SK-N-SH treated with all-trans-retinoic acid at 6 μM for 48 hours (cell line): ENCODE measurements around the gene SYTL1.

ENCODE experiments used
- ATAC-seq: fragments of 200-7000 bp; cut with Tn5 transposase; 3 replicates; pipeline ENCODE4 v1.9.1; 2020; ENCODE audit warnings: mild to moderate bottlenecking, moderate library complexity
- ARNTL ChIP-seq: fragments of 450-650 bp; formaldehyde crosslinking; IDR thresholded peaks from 2 replicates; pipeline ENCODE4 v1.5.0; 2020; ENCODE audit warnings: low read depth, mild to moderate bottlenecking, moderate library complexity, borderline replicate concordance
- BACH2 ChIP-seq: fragments of 250-450 bp; sonication (Bioruptor Pico); IDR thresholded peaks from 2 replicates; pipeline ENCODE4 v1.9.0; 2021; ENCODE audit warnings: mild to moderate bottlenecking, borderline replicate concordance
- CSRNP3 ChIP-seq: fragments of 250-450 bp; sonication (Bioruptor Pico); IDR thresholded peaks from 2 replicates; pipeline ENCODE4 v1.5.1; 2021; ENCODE audit warnings: mild to moderate bottlenecking, moderate library complexity
- ESRRG ChIP-seq: fragments of 250-450 bp; sonication (Bioruptor Pico); IDR thresholded peaks from 2 replicates; pipeline ENCODE4 v1.6.1; 2021; ENCODE audit warnings: mild to moderate bottlenecking
- GLIS3 ChIP-seq: fragments of 250-450 bp; sonication (Bioruptor Pico); IDR thresholded peaks from 2 replicates; pipeline ENCODE4 v1.5.0; 2020; ENCODE audit warnings: mild to moderate bottlenecking, moderate library complexity
- ISL1 ChIP-seq: fragments of 250-450 bp; sonication (Bioruptor Pico); IDR thresholded peaks from 2 replicates; pipeline ENCODE4 v2.1.2; 2022; ENCODE audit warnings: mild to moderate bottlenecking, moderate library complexity
- OSR1 ChIP-seq: fragments of 250-450 bp; sonication (Bioruptor Pico); IDR thresholded peaks from 2 replicates; pipeline ENCODE4 v1.8.0; 2022; ENCODE audit warnings: moderate library complexity, mild to moderate bottlenecking, inconsistent platforms
- PPARA ChIP-seq: fragments of 250-450 bp; sonication (Bioruptor Pico); IDR thresholded peaks from 2 replicates; pipeline ENCODE4 v1.5.0; 2020; ENCODE audit warnings: mild to moderate bottlenecking, borderline replicate concordance
- RARB ChIP-seq: fragments of 250-450 bp; sonication (Bioruptor Pico); IDR thresholded peaks from 2 replicates; pipeline ENCODE4 v1.8.0; 2021; ENCODE audit warnings: mild to moderate bottlenecking, moderate library complexity
- TCF4 ChIP-seq: fragments of 250-450 bp; sonication (Bioruptor Pico); IDR thresholded peaks from 2 replicates; pipeline ENCODE4 v1.8.0; 2021; ENCODE audit warnings: mild to moderate bottlenecking, moderate library complexity, borderline replicate concordance
- ZC3H10 ChIP-seq: fragments of 250-450 bp; sonication (Bioruptor Pico); IDR thresholded peaks from 2 replicates; pipeline ENCODE4 v1.5.1; 2021; ENCODE audit warnings: mild to moderate bottlenecking, moderate library complexity
- ZNF565 ChIP-seq: fragments of 450-650 bp; formaldehyde crosslinking; conservative IDR thresholded peaks from 2 replicates; pipeline ENCODE4 v1.5.0; 2020; ENCODE audit warnings: low read depth, mild to moderate bottlenecking, moderate library complexity
- ZNF70 ChIP-seq: fragments of 450-650 bp; formaldehyde crosslinking; IDR thresholded peaks from 2 replicates; pipeline ENCODE4 v1.5.0; 2020; ENCODE audit warnings: mild to moderate bottlenecking, moderate library complexity
- ZNF8 ChIP-seq: fragments of 450-650 bp; formaldehyde crosslinking; IDR thresholded peaks from 2 replicates; pipeline ENCODE4 v1.5.0; 2020; ENCODE audit warnings: mild to moderate bottlenecking, moderate library complexity
- TF ChIP-seq, protein P1 (sequence below): fragments of 250-450 bp; sonication (Bioruptor Pico); IDR thresholded peaks from 2 replicates; pipeline ENCODE4 v1.5.0; 2020; ENCODE audit warnings: mild to moderate bottlenecking, moderate library complexity
- TF ChIP-seq, protein P2 (sequence below): fragments of 250-450 bp; sonication (Bioruptor Pico); IDR thresholded peaks from 2 replicates; pipeline ENCODE4 v1.8.0; 2020; ENCODE audit warnings: mild to moderate bottlenecking, moderate library complexity, borderline replicate concordance
- TF ChIP-seq, protein P3 (sequence below): fragments of 250-450 bp; sonication (Bioruptor Pico); IDR thresholded peaks from 2 replicates; pipeline ENCODE4 v1.5.1; 2020; ENCODE audit warnings: low read depth, mild to moderate bottlenecking, moderate library complexity

SYTL1 gene

DNA sequence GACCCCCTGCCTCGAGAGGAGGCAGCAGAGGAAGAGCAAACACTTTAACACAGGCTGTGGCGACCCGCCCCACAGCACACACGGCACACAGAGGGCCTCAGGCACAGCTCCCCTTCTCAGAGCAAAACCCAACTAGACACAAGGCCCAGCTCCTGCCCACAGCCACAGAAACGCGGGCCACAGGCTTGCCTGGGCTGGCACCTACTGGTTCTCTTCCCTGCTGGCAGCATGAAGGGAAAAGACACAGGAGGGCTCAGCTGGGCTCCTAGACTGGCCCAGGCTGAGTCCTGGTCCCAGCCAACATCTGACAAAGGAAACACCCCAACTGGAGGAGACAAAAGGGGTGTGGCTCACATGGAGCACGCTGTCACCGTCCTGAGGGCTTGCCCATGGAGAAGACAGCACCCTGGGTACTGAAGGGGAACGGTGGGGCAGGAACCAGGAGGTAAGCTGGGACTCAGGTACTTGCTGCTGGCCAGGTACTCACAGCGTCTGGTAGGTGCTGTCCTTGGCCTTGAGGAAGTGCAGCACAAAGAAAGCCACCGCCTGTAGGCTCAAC lies 37.8 kb downstream of the SYTL1 start:
- TF ChIP-seq ZNF8 (CRISPR knock-in tag) (no peak), ZNF565 (CRISPR knock-in tag) (no peak), BACH2 (CRISPR knock-in tag) (no peak), CSRNP3 (no peak), ARNTL (CRISPR knock-in tag) (no peak), OSR1 (CRISPR knock-in tag) (no peak), ISL1 (no peak), ZC3H10 (CRISPR knock-in tag) (no peak)
- TF ChIP-seq, protein P1, sequence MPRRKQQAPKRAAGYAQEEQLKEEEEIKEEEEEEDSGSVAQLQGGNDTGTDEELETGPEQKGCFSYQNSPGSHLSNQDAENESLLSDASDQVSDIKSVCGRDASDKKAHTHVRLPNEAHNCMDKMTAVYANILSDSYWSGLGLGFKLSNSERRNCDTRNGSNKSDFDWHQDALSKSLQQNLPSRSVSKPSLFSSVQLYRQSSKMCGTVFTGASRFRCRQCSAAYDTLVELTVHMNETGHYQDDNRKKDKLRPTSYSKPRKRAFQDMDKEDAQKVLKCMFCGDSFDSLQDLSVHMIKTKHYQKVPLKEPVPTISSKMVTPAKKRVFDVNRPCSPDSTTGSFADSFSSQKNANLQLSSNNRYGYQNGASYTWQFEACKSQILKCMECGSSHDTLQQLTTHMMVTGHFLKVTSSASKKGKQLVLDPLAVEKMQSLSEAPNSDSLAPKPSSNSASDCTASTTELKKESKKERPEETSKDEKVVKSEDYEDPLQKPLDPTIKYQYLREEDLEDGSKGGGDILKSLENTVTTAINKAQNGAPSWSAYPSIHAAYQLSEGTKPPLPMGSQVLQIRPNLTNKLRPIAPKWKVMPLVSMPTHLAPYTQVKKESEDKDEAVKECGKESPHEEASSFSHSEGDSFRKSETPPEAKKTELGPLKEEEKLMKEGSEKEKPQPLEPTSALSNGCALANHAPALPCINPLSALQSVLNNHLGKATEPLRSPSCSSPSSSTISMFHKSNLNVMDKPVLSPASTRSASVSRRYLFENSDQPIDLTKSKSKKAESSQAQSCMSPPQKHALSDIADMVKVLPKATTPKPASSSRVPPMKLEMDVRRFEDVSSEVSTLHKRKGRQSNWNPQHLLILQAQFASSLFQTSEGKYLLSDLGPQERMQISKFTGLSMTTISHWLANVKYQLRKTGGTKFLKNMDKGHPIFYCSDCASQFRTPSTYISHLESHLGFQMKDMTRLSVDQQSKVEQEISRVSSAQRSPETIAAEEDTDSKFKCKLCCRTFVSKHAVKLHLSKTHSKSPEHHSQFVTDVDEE (CRISPR knock-in tag): no peak
- no peak for ATAC-seq

GRCh38 chr1:27380224-27380623 lies 38.4 kb downstream of the SYTL1 start:
- no peak for TF ChIP-seq RARB (CRISPR knock-in tag)
- no peak for TF ChIP-seq ESRRG (CRISPR knock-in tag)
- no peak for TF ChIP-seq ZNF565 (CRISPR knock-in tag)
- TF ChIP-seq, protein P2, sequence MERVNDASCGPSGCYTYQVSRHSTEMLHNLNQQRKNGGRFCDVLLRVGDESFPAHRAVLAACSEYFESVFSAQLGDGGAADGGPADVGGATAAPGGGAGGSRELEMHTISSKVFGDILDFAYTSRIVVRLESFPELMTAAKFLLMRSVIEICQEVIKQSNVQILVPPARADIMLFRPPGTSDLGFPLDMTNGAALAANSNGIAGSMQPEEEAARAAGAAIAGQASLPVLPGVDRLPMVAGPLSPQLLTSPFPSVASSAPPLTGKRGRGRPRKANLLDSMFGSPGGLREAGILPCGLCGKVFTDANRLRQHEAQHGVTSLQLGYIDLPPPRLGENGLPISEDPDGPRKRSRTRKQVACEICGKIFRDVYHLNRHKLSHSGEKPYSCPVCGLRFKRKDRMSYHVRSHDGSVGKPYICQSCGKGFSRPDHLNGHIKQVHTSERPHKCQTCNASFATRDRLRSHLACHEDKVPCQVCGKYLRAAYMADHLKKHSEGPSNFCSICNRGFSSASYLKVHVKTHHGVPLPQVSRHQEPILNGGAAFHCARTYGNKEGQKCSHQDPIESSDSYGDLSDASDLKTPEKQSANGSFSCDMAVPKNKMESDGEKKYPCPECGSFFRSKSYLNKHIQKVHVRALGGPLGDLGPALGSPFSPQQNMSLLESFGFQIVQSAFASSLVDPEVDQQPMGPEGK (CRISPR knock-in tag): no peak
- TF ChIP-seq, protein P3, sequence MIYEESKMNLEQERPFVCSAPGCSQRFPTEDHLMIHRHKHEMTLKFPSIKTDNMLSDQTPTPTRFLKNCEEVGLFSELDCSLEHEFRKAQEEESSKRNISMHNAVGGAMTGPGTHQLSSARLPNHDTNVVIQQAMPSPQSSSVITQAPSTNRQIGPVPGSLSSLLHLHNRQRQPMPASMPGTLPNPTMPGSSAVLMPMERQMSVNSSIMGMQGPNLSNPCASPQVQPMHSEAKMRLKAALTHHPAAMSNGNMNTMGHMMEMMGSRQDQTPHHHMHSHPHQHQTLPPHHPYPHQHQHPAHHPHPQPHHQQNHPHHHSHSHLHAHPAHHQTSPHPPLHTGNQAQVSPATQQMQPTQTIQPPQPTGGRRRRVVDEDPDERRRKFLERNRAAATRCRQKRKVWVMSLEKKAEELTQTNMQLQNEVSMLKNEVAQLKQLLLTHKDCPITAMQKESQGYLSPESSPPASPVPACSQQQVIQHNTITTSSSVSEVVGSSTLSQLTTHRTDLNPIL (CRISPR knock-in tag): no peak
- no peak for TF ChIP-seq ZC3H10 (CRISPR knock-in tag)
- no peak for TF ChIP-seq ZNF70 (CRISPR knock-in tag)
- TF ChIP-seq, all 23 proteins: peak for 0
- ATAC-seq: peak; percentile 6; the same call in 2 of the 3 replicates

GRCh38 chr1:27380766-27381733 lies 39.2 kb downstream of the SYTL1 start:
- TF ChIP-seq ZNF70 (CRISPR knock-in tag): no peak
- TF ChIP-seq ZNF565 (CRISPR knock-in tag): no peak
- TF ChIP-seq, protein P1 (CRISPR knock-in tag): no peak
- no peak for TF ChIP-seq PPARA (CRISPR knock-in tag)
- TF ChIP-seq TCF4 (CRISPR knock-in tag): no peak
- no peak for TF ChIP-seq ZC3H10 (CRISPR knock-in tag)
- no peak for TF ChIP-seq GLIS3 (CRISPR knock-in tag)
- no peak for TF ChIP-seq OSR1 (CRISPR knock-in tag)
- peak; percentile 72 for ATAC-seq
